CD14-positive monocyte (primary cell): ENCODE results near the gene FAM170B. TPM values are rescaled to one million over a fixed set of nuclear protein-coding genes. Genes with fewer than 3 reads are reported as not detected.
A peak's percentile ranks its signal among the peaks of the same experiment; 100 is the strongest.

Source experiments
- DNase-seq, 3 donors: peaks; one replicate each; pipeline ENCODE4 v3.0.0-alpha.2; 2011 to 2022
- H2AFZ ChIP-seq: 2 replicates; pipeline ENCODE4 v1.6.0; 2012; ENCODE audit warnings: mild to moderate bottlenecking, low read depth, low read length, inconsistent platforms; ENCODE audit not compliant: insufficient read depth, poor library complexity, severe bottlenecking
- H3K27ac ChIP-seq, 2 donors: 1 replicate in 1 of 2; 2 replicates in 1 of 2; pipeline ENCODE4 v1.5.1; 2012 to 2013; ENCODE audit warnings: low read length in 2 of 2, control low read depth in 1 of 2, inconsistent platforms in 1 of 2, low read depth in 1 of 2, mild to moderate bottlenecking in 1 of 2
- H3K27me3 ChIP-seq, 2 donors: one replicate each; pipeline versions ENCODE4 v1.6.0 to v1.6.1; 2011 to 2013; ENCODE audit warnings: low read length in 2 of 2; ENCODE audit not compliant: control insufficient read depth in 2 of 2, insufficient read depth in 2 of 2
- H3K36me3 ChIP-seq, 2 donors: replicated peaks in 1 of 2; 1 replicate in 1 of 2; 2 replicates in 1 of 2; pipeline versions ENCODE4 v1.5.1 to v1.6.1; 2012 to 2013; ENCODE audit warnings: low read length in 2 of 2, control low read depth in 1 of 2, inconsistent platforms in 1 of 2, mild to moderate bottlenecking in 1 of 2; ENCODE audit not compliant: insufficient read depth in 2 of 2, control insufficient read depth in 1 of 2
- H3K4me1 ChIP-seq, 2 donors: 1 replicate in 1 of 2; 2 replicates in 1 of 2; pipeline versions ENCODE4 v1.5.1 to v1.6.1; 2012 to 2013; ENCODE audit warnings: low read length in 2 of 2, control low read depth in 1 of 2, inconsistent platforms in 1 of 2, mild to moderate bottlenecking in 1 of 2, moderate library complexity in 1 of 2; ENCODE audit not compliant: insufficient read depth in 2 of 2, control insufficient read depth in 1 of 2
- H3K4me2 ChIP-seq: replicated peaks from 2 replicates; pipeline ENCODE3; 2012; ENCODE audit warnings: low read length, moderate library complexity, mild to moderate bottlenecking; ENCODE audit not compliant: poor library complexity, severe bottlenecking; ENCODE audit errors: extremely low read depth
- H3K4me3 ChIP-seq, 3 experiments: fragments of 200-600 bp in 1 of 3; sonication (generic) in 1 of 3; replicated peaks in 1 of 3; 1 replicate in 2 of 3; 2 replicates in 1 of 3; pipeline ENCODE4 v1.5.1; 2011 to 2013; ENCODE audit warnings: low read length in 3 of 3, mild to moderate bottlenecking in 3 of 3, control low read depth in 2 of 3, low read depth in 2 of 3, inconsistent platforms in 1 of 3, moderate library complexity in 1 of 3
- H3K79me2 ChIP-seq: 2 replicates; pipeline ENCODE4 v1.6.0; 2012; ENCODE audit warnings: mild to moderate bottlenecking, control low read depth, inconsistent platforms, low read length, moderate library complexity; ENCODE audit not compliant: insufficient read depth
- H3K9ac ChIP-seq: 2 replicates; pipeline ENCODE4 v1.6.0; 2017; ENCODE audit warnings: low read length, mild to moderate bottlenecking; ENCODE audit not compliant: insufficient read depth, poor library complexity, severe bottlenecking
- H3K9me3 ChIP-seq, 2 donors: replicated peaks in 1 of 2; 1 replicate in 1 of 2; 2 replicates in 1 of 2; pipeline versions ENCODE4 v1.5.1 to v1.6.1; 2012 to 2013; ENCODE audit warnings: low read length in 2 of 2, control low read depth in 1 of 2; ENCODE audit not compliant: control insufficient read depth in 1 of 2, insufficient read depth in 1 of 2
- H4K20me1 ChIP-seq: 2 replicates; pipeline ENCODE4 v1.6.0; 2012; ENCODE audit warnings: mild to moderate bottlenecking, low read length, control low read depth, moderate library complexity; ENCODE audit not compliant: insufficient read depth
- H3K27ac Mint-ChIP-seq, 7 donors: one replicate each; pipeline ENCODE4 v1.8.0; 2020; ENCODE audit warnings: mild to moderate bottlenecking in 7 of 7, mixed read lengths in 7 of 7, moderate library complexity in 6 of 7, inconsistent platforms in 2 of 7
- H3K27me3 Mint-ChIP-seq, 3 donors: one replicate each; pipeline ENCODE4 v1.8.0; 2021 to 2022; ENCODE audit warnings: low read depth in 3 of 3, mild to moderate bottlenecking in 3 of 3, mixed read lengths in 3 of 3, moderate library complexity in 3 of 3, inconsistent platforms in 1 of 3
- H3K36me3 Mint-ChIP-seq, 2 donors: one replicate each; pipeline ENCODE4 v1.8.0; 2020; ENCODE audit warnings: mixed read lengths in 2 of 2, inconsistent platforms in 1 of 2, mild to moderate bottlenecking in 1 of 2
- H3K4me1 Mint-ChIP-seq: one replicate; pipeline ENCODE4 v1.8.0; 2020; ENCODE audit warnings: mild to moderate bottlenecking, mixed read lengths
- H3K4me3 Mint-ChIP-seq, 2 donors: one replicate each; pipeline ENCODE4 v1.8.0; 2020; ENCODE audit warnings: mild to moderate bottlenecking in 2 of 2, mixed read lengths in 2 of 2, moderate library complexity in 1 of 2
- H3K9me3 Mint-ChIP-seq, 7 donors: one replicate each; pipeline ENCODE4 v1.8.0; 2020 to 2022; ENCODE audit warnings: mixed read lengths in 7 of 7, mild to moderate bottlenecking in 6 of 7, moderate library complexity in 6 of 7, inconsistent platforms in 2 of 7
- WGBS: methylation state at CpG from one replicate; pipeline ENCODE4 v1.1.5; 2013; ENCODE audit warnings: missing lambda C conversion rate; ENCODE audit not compliant: insufficient coverage; 5-methylcytosine and 5-hydroxymethylcytosine counted together
- intact Hi-C, 2 donors: fragments of 100-400 bp; cut with micrococcal nuclease; formaldehyde crosslinking; loops; one replicate each; pipeline versions ENCODE4 v1.15.0 to v1.15.1; 2023
- polyA plus RNA-seq, 3 donors: library from polyadenylated mRNA; depleted of rRNA in 1 of 3; unstranded in 2 of 3; stranded (reverse) in 1 of 3; fragments of 300-500 nt in 2 of 3; fragments of >200 nt in 1 of 3; fragmentation: Illumina TruSeq in 2 of 3; gene quantifications; 1 replicate in 2 of 3; 2 replicates in 1 of 3; pipeline ENCODE4 v1.2.3, GENCODE V29; 2012 to 2021
- TF ChIP-seq, protein P1 (sequence below): fragments of 200-600 bp; IDR thresholded peaks from one replicate; pipeline ENCODE4 v1.8.0; 2022; ENCODE audit warnings: antibody characterized with exemption, mild to moderate bottlenecking

Gene FAM170B
- polyA plus RNA-seq, 3 donors: not detected

DNA sequence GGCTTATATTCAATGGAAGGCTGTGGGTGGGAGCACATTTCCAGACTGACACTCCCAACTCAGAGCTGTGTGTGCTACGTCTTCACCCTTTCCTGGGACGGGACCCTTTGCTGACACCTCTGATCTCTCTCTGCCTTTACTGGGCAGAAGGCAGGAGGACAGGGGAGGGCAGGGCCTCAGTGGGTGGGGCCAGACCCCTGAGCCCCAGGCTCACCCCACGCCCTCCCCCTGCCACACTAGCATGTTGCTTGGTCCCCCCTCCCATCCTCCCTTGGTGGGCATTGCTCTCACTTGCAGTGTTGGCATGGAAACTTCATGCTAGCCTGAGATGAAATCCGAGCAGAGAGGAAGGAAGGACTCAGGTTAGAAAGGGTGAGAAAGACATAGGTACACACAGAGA lies 36.0 kb upstream of the FAM170B start:
- 100% methylated on average over 2 of the region's 4 CpGs for WGBS
- intact Hi-C loops: loop anchor here in 1 of 2 donors (10.0 kb wide), 1 partner anchor 145 kb away; no protein-coding TSS in a partner anchor
- peak overlapping the region in 1 of 7 donors; percentile 75 for H3K27ac Mint-ChIP-seq

DNA sequence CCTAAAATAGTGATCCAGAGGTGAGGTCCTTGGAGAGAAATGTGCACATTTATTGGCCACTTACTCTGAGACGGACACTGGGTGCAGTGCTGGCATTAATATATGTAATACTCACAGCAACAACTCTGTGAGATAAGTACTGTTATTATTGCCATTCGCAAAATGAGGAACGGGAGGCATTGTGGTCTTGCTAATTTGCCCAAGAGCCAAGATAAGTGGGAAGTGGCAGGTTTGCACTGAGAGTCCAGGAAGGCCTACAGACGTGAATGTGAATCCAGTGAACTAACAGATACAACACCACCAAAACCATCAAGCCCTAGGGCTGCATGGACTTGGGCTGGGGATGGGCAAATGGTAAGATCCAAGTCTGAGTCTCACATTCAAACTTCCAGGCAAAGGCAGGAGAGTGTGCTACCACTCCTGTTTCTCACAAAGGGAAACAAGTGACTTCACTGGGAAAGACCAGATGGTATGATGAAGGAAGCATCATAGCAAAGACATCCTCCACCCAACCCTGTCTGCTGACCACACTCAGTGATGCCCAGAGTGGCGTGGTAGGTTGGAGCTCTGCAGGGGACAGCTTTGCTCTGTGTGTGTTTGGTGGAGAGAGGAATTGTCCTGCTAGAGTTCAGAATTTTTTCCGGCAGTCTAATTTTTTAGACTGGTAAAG lies 35.1 kb upstream of the FAM170B start:
- Mint-ChIP-seq H3K9me3 (no peaks in the 10 kb centered on the region), H3K27ac (peak overlapping the region; percentile 75 to 93 (median 87)), H3K36me3 (peaks cover 0 to 10% of the 10 kb centered on the region in 2 donors), H3K4me1 (peaks cover 30% of the 10 kb centered on the region), H3K4me3 (peak overlapping the region in 1 of 2 donors; percentile 55), H3K27me3 (peaks cover 0 to 6% (median 4%) of the 10 kb centered on the region in 3 donors)
- peaks cover 28 to 38% of the 10 kb centered on the region in 2 donors for H3K4me1 ChIP-seq
- intact Hi-C loops: no loop called here
- H3K9me3 ChIP-seq: no peaks in the 10 kb centered on the region
- no peak overlapping the region for H3K4me3 ChIP-seq
- no peaks in the 10 kb centered on the region for H3K79me2 ChIP-seq
- H3K9ac ChIP-seq: no peak overlapping the region
- peak overlapping the region in 1 of 2 donors; percentile 72 for H3K27ac ChIP-seq
- H3K36me3 ChIP-seq: no peaks in the 10 kb centered on the region
- DNase-seq: peak; percentile 55 to 71 (median 71)
- no CpG with 5 or more reads among the region's 6 CpGs for WGBS
- H3K4me2 ChIP-seq: no peak overlapping the region
- H2AFZ ChIP-seq: peak overlapping the region; percentile 9
- TF ChIP-seq, protein P1, sequence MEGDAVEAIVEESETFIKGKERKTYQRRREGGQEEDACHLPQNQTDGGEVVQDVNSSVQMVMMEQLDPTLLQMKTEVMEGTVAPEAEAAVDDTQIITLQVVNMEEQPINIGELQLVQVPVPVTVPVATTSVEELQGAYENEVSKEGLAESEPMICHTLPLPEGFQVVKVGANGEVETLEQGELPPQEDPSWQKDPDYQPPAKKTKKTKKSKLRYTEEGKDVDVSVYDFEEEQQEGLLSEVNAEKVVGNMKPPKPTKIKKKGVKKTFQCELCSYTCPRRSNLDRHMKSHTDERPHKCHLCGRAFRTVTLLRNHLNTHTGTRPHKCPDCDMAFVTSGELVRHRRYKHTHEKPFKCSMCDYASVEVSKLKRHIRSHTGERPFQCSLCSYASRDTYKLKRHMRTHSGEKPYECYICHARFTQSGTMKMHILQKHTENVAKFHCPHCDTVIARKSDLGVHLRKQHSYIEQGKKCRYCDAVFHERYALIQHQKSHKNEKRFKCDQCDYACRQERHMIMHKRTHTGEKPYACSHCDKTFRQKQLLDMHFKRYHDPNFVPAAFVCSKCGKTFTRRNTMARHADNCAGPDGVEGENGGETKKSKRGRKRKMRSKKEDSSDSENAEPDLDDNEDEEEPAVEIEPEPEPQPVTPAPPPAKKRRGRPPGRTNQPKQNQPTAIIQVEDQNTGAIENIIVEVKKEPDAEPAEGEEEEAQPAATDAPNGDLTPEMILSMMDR: no peak
- no peaks in the 10 kb centered on the region for H4K20me1 ChIP-seq
- H3K27me3 ChIP-seq: no peaks in the 10 kb centered on the region

More for the DNA sequence above, 36.0 kb upstream of the FAM170B start:
- Mint-ChIP-seq H3K27me3 (peaks cover 0 to 4% (median 2%) of the 10 kb centered on the region in 3 donors), H3K9me3 (no peaks in the 10 kb centered on the region), H3K4me1 (peaks cover 30% of the 10 kb centered on the region), H3K36me3 (peaks cover 0 to 10% of the 10 kb centered on the region in 2 donors), H3K4me3 (no peak overlapping the region)
- Histone ChIP-seq H3K79me2 (no peaks in the 10 kb centered on the region), H3K9ac (no peak overlapping the region), H3K27ac (no peak overlapping the region), H3K9me3 (no peaks in the 10 kb centered on the region), H3K4me3 (no peak overlapping the region), H3K27me3 (no peaks in the 10 kb centered on the region), H4K20me1 (no peaks in the 10 kb centered on the region), H3K4me1 (peaks cover 34 to 45% of the 10 kb centered on the region in 2 donors), H3K36me3 (no peaks in the 10 kb centered on the region), H2AFZ (no peak overlapping the region), H3K4me2 (no peak overlapping the region)
- TF ChIP-seq, protein P1: no peak
- DNase-seq: no peak
